Mononuclear cell (primary cell): ENCODE results near the gene HERC2. TPM values are rescaled to one million over a fixed set of nuclear protein-coding genes. Genes with fewer than 3 reads are reported as not detected.

ENCODE experiments used
- H3K27me3 ChIP-seq: 2 replicates; pipeline ENCODE4 v1.6.0; 2011; ENCODE audit warnings: low read length, control low read depth; ENCODE audit not compliant: insufficient read depth
- H3K4me1 ChIP-seq: 2 replicates; pipeline ENCODE4 v1.5.1; 2011; ENCODE audit warnings: mild to moderate bottlenecking, low read length, control low read depth; ENCODE audit not compliant: insufficient read depth
- H3K4me3 ChIP-seq: 2 replicates; pipeline ENCODE4 v1.5.1; 2011; ENCODE audit warnings: mild to moderate bottlenecking, low read length, moderate library complexity
- H3K9me3 ChIP-seq: 2 replicates; pipeline ENCODE4 v1.5.1; 2011; ENCODE audit warnings: low read depth, mild to moderate bottlenecking, control low read depth, low read length
- total RNA-seq: library from RNA; depleted of rRNA; stranded (reverse); fragments of >200 nt; gene quantifications from one replicate; pipeline ENCODE4 v1.2.3, GENCODE V29; 2012

The HERC2 gene
- total RNA-seq, 1 donor, result 18.5 TPM

- Histone ChIP-seq H3K4me3 (no peak overlapping the region), H3K4me1 (peaks cover 25% of the 10 kb centered on the region), H3K27me3 (peaks cover 48% of the 10 kb centered on the region), H3K9me3 (no peaks in the 10 kb centered on the region)
Measured at GRCh38 chr15:28101983-28102441, 220.0 kb downstream of the HERC2 start.

DNA sequence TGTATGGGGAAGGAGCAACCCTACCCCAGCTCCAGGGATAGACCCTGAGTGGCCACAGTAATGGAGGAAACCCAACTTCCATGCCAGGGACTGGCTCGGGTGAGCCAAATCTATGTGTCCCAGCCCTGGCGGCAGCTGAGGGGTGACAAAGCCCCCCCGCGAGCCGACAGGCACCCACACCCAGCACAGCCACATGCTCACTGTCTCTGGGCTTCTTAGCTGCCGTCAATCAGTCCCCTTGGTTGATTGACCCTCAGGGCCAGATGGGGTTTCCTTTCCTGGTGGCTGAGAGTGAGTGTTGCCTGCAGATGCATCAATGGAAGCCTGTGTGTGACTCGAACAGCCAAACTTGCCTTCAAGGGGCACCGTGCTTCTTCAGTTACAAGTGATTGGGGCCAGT, 220.8 kb downstream of the HERC2 start:
- Histone ChIP-seq H3K4me1 (peaks cover 25% of the 10 kb centered on the region), H3K27me3 (peaks cover 51% of the 10 kb centered on the region), H3K4me3 (no peak overlapping the region), H3K9me3 (no peaks in the 10 kb centered on the region)

DNA sequence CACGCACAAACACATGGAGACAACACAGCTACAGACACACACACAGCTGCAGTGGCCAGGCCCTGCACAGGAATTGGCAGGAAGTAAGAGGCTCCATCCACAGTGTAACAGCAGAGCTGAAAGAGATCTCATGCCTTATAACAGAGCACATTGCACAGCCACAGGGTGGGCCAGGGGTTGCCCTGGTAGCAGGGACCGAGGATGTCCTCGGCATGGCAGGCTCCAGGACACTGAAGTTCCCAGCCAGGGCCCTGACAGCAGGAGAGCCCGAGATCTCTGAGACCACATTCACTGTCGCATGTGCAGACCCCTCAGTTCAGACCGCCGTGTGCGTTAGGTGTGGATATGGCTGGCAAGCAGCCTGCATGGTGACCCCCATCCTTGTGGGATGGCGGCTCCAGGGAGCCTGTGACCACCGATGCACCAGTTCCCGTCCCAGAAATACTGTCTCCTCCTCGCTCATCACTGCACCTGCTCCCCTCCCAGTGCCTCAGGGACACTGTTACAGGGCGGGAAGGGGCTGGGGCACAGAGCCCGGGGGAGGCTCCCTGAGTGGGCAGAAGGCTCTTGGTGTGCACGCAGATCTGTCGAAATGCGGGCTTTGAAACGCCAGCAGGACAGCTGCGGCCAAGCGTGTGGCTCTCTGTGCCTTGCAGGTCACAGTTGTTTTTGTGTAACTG, 221.3 kb downstream of the HERC2 start:
- Histone ChIP-seq H3K9me3 (no peaks in the 10 kb centered on the region), H3K4me3 (no peak overlapping the region), H3K4me1 (peaks cover 29% of the 10 kb centered on the region), H3K27me3 (peaks cover 51% of the 10 kb centered on the region)

- no peak overlapping the region for H3K4me3 ChIP-seq
- peaks cover 39% of the 10 kb centered on the region for H3K4me1 ChIP-seq
- no peaks in the 10 kb centered on the region for H3K9me3 ChIP-seq
- H3K27me3 ChIP-seq, result peaks cover 55% of the 10 kb centered on the region
Measured at GRCh38 chr15:28099555-28100140, 222.3 kb downstream of the HERC2 start.

GRCh38 chr15:28098766-28099554, 223.0 kb downstream of the HERC2 start, which contains the start of gene OCA2:
OCA2 (minus strand) TSS chr15:28099315; CDS start chr15:28081874, 17,441 bp downstream.
- H3K27me3 ChIP-seq, result peaks cover 62% of the 10 kb centered on the region
- no peak within 1 kb of the TSS for H3K4me3 ChIP-seq
- H3K4me1 ChIP-seq, result peaks cover 46% of the 10 kb centered on the region
- no peaks in the 10 kb centered on the region for H3K9me3 ChIP-seq

DNA sequence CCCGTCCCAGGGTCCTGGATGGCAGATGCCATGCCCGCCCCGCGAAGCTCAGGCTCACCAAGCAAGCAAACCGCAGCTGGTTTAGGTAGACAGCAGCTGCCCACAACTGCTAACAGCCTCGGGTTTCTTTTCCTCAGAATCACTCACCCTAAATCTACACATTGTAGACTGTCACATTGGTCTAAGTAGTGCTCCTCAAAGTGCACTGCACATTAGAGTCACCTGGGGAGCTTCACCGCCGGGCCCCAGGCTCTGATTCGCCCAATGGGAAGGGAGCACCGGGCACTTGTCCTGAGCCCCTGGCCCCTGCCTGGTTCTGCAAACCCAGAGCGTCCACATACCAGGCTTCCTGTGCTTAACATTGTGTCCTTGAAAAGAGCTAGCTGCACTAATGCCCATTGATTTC, 223.6 kb downstream of the HERC2 start:
- no peak overlapping the region for H3K4me3 ChIP-seq
- H3K27me3 ChIP-seq, result peaks cover 68% of the 10 kb centered on the region
- H3K4me1 ChIP-seq, result peaks cover 48% of the 10 kb centered on the region
- H3K9me3 ChIP-seq, result no peaks in the 10 kb centered on the region

DNA sequence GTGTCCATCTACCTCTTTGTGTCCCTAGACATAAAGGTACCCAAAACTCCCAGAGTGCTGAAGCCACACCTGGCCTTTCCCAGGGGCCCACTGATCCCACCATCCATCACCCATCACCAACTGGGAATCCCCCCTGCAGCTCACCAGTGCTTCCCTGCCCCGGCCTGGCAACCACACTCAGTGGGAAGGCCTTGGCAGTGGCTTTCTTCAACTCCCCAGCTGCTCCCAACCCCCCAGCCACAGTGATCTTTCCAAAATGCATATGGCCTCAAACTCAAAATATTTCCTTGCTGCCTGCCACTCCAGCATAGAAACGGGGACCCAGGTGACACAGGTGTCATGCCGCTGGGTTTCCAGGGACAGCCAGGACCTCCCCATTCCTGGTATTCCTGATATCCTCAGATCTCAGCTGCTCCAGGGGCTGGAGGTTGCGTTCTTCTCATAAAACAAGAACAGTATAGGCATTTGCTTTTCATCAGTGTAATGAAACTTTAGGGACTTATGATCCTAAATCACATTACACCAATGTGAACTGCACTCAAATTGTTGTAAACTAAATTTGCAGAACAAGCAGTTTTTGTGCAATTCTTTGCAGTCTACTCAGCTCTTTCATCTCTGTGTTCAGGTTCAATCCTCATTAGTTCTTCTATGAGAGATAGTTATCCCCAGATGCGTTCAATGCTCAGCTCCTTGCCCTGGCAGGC, 224.2 kb downstream of the HERC2 start:
- Histone ChIP-seq H3K4me1 (peaks cover 48% of the 10 kb centered on the region), H3K27me3 (peaks cover 73% of the 10 kb centered on the region), H3K9me3 (no peaks in the 10 kb centered on the region), H3K4me3 (no peak overlapping the region)

DNA sequence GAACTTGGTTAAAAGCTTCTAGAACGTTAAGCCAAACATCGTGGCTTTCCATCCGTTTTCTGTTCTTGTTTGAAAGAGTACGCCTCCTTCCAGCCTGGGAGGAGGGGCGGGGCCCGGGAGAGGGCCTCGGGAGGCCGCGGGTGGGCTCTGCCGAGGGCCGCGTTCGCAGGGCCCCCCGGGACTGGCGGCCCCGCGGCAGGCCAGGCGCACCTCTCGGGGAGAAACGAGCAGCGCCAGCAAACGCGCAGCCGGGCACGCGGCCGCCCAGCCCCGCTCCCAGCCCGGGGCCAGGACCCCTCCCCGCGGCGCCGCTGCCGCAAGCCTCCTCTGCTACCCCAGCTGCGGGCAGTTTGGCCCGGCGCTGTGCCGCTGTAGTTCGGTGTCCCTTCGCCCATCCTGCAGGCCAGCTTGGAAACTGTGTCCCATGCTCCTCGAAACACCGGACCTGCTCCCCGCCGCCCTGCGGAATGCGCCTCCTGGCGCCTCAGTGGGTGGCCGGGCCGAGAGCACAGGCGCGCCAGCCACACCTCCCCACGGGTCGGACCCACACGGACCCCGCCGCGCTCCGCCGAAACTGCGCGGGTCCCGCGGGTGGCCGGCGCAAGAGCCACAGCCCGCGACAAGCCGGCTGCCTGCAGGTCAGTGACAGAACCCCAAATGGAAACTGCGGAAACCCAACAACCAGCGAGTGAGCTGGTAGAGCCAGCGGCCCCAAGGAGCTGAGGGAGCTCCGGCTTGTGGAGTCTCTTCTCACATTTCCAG, 225.1 kb downstream of the HERC2 start:
- Histone ChIP-seq H3K4me3 (peak overlapping the region; percentile 28), H3K4me1 (peaks cover 48% of the 10 kb centered on the region), H3K27me3 (peaks cover 83% of the 10 kb centered on the region), H3K9me3 (peaks cover under 1% of the 10 kb centered on the region)

GRCh38 chr15:28096411-28096669, 225.6 kb downstream of the HERC2 start:
- H3K9me3 ChIP-seq, result peaks cover 6% of the 10 kb centered on the region
- H3K4me3 ChIP-seq, result peak overlapping the region; percentile 28
- peaks cover 86% of the 10 kb centered on the region for H3K27me3 ChIP-seq
- H3K4me1 ChIP-seq, result peaks cover 48% of the 10 kb centered on the region

DNA sequence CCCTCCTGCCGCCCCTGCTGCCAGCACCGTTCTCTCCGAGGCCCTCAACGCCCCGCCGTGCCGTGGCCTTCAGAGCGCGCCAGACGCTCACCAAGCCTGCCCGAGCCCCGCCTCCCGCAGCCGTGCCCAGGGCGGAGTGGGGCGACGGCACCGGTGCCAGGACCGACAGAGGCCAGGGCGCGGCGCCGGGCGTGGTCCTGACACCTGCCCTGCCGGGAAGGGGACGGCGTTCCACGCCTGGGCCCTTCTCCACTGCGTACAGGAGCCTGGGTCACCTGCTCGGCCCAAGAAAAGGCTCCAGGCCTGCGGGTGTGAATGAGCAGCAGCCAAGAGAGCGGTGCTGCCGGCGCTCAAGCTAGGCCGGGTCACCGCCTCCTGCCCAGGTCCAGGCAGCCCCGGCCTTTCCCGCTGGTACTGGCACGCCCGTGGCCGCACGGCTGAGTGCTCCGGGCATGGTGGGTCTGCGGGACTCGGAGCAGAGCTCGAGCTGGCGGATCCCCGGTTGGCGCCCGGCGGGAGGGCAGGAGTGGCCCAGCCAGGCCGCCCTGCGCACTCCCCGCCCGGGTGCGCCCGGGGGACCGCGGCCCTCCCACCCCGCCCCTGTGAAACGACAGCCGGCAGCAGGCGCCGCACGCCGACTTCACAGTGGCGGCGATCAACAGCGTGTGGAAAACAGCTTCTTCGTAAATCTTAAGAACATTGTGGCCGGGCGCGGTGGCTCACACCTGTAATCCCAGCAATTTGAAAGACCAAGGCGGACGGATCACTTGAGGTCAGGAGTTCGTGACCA, 227.1 kb downstream of the HERC2 start:
- Histone ChIP-seq H3K4me1 (peaks cover 48% of the 10 kb centered on the region), H3K4me3 (peak overlapping the region; percentile 28), H3K27me3 (peaks cover 93% of the 10 kb centered on the region), H3K9me3 (peaks cover 20% of the 10 kb centered on the region)

GRCh38 chr15:28093752-28094535, 228.0 kb downstream of the HERC2 start:
- Histone ChIP-seq H3K4me3 (no peak overlapping the region), H3K27me3 (peaks cover 92% of the 10 kb centered on the region), H3K9me3 (peaks cover 21% of the 10 kb centered on the region), H3K4me1 (peaks cover 42% of the 10 kb centered on the region)

DNA sequence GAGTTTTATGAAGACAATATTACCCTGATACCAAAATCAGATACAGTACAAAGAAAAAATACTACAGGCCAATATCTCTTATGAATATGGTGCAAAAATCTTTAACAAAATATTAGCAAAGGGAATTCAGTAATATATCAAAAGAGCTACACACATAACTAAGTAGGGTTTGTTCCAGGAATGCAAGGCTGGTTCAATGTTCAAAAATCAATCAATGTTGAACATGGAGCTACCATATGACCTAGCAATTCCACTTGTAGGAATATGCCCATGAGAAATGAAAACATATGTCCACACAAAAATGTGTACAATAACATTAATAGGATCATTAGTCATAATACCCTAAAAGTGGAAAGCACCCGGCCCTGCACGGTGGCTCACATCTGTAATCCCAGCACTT, 230.7 kb downstream of the HERC2 start:
- Histone ChIP-seq H3K27me3 (peaks cover 67% of the 10 kb centered on the region), H3K4me3 (no peak overlapping the region), H3K9me3 (peaks cover 21% of the 10 kb centered on the region), H3K4me1 (peaks cover 25% of the 10 kb centered on the region)

DNA sequence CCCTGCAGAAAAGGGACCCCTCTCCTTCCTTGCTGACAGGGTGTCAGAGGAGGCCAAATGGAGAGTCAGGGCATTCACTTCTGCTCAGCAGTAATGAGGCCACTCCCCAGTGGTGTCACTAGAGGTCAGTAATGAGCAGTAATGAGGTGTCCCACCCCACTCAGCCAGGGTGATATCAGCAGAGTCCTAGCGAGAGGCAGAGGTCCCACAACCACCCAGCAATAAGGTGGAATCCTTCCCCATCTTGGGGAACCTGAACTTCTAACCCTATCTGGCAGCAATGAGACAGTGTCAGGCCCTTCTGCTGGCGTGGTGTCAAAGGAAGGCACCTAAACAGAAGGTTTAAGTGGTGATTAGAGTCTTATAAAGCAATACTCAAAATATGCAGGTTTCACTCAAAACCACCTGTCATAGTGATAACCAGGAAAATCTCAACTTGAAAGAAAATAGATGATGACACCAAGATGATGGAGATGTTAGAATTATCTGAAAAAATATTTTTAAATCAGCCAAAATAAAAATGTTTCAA, 235.7 kb downstream of the HERC2 start:
- H3K4me1 ChIP-seq, result no peaks in the 10 kb centered on the region
- H3K27me3 ChIP-seq, result peaks cover 20% of the 10 kb centered on the region
- peaks cover 14% of the 10 kb centered on the region for H3K9me3 ChIP-seq
- H3K4me3 ChIP-seq, result no peak overlapping the region
